IMR-90 (cell line): ENCODE data around the gene EVA1A. TPM values are rescaled to one million over a fixed set of nuclear protein-coding genes. Genes with fewer than 3 reads are reported as not detected.

Experiments used
- ATAC-seq: fragments of 200-7000 bp; cut with Tn5 transposase; 2 replicates; pipeline ENCODE4 v1.9.1; 2020; ENCODE audit warnings: low read depth, mild to moderate bottlenecking, moderate library complexity
- BruUV-seq: library from RNA; stranded (reverse); fragments of 400-500 nt; replicated peaks from 2 replicates; lab custom pipeline; 2021; lab: Mats Ljungman, UMichigan
- CTCF ChIA-PET: fragments of 300-600 bp; formaldehyde crosslinking; extraction: SDS; loops from one replicate; lab custom pipeline; 2021; ENCODE audit warnings: antibody characterized with exemption; lab: Yijun Ruan, JAX
- POLR2A ChIA-PET: fragments of 300-600 bp; sonication (Branson Sonifier 250); formaldehyde crosslinking; loops from one replicate; lab custom pipeline; 2022; ENCODE audit warnings: antibody characterized with exemption; ENCODE audit not compliant: unreplicated experiment; lab: Charles Lee
- DNase-seq: peaks from one replicate; pipeline ENCODE4 v3.0.0; 2013
- H2AFZ ChIP-seq: replicated peaks from 2 replicates; pipeline ENCODE3; 2013; ENCODE audit warnings: low read length, mild to moderate bottlenecking; ENCODE audit not compliant: poor library complexity
- H2AK5ac ChIP-seq: 2 replicates; pipeline ENCODE4 v1.6.1; 2013; ENCODE audit warnings: low read depth, low read length, inconsistent platforms
- H2AK9ac ChIP-seq: replicated peaks from 2 replicates; pipeline ENCODE3; 2013; ENCODE audit warnings: mild to moderate bottlenecking, low read depth, low read length, moderate library complexity; ENCODE audit not compliant: poor library complexity
- H2BK120ac ChIP-seq: 2 replicates; pipeline ENCODE4 v1.6.1; 2013; ENCODE audit warnings: low read depth, low read length, inconsistent platforms
- H2BK15ac ChIP-seq: 3 replicates; pipeline ENCODE4 v1.6.1; 2013; ENCODE audit warnings: low read depth, low read length, inconsistent platforms
- H2BK20ac ChIP-seq: 2 replicates; pipeline ENCODE4 v1.6.1; 2013; ENCODE audit warnings: low read depth, mild to moderate bottlenecking, inconsistent platforms, low read length, moderate library complexity
- H2BK5ac ChIP-seq: 2 replicates; pipeline ENCODE4 v1.6.1; 2013; ENCODE audit warnings: mild to moderate bottlenecking, low read depth, low read length, inconsistent platforms; ENCODE audit not compliant: poor library complexity, severe bottlenecking
- H3K14ac ChIP-seq: replicated peaks from 2 replicates; pipeline ENCODE4 v1.6.1; 2013; ENCODE audit warnings: low read depth, low read length, inconsistent platforms
- H3K18ac ChIP-seq: 2 replicates; pipeline ENCODE4 v1.6.1; 2013; ENCODE audit warnings: low read depth, low read length, control low read depth
- H3K23ac ChIP-seq: 2 replicates; pipeline ENCODE4 v1.6.1; 2013; ENCODE audit warnings: low read depth, low read length, inconsistent platforms
- H3K27ac ChIP-seq: 2 replicates; pipeline ENCODE4 v1.5.1; 2013; ENCODE audit warnings: mild to moderate bottlenecking, control low read depth, low read length; ENCODE audit not compliant: insufficient read depth
- H3K27me3 ChIP-seq: 2 replicates; pipeline ENCODE4 v1.6.1; 2013; ENCODE audit warnings: low read length; ENCODE audit not compliant: control insufficient read depth, insufficient read depth
- H3K36me3 ChIP-seq: 2 replicates; pipeline ENCODE4 v1.6.1; 2013; ENCODE audit warnings: low read length, mixed read lengths; ENCODE audit not compliant: control insufficient read depth, insufficient read depth
- H3K4ac ChIP-seq: 2 replicates; pipeline ENCODE4 v1.6.1; 2013; ENCODE audit warnings: low read depth, low read length, inconsistent platforms
- H3K4me1 ChIP-seq: 2 replicates; pipeline ENCODE4 v1.6.1; 2013; ENCODE audit warnings: low read length, mixed read lengths; ENCODE audit not compliant: control insufficient read depth, insufficient read depth
- H3K4me2 ChIP-seq: 2 replicates; pipeline ENCODE4 v1.6.1; 2013; ENCODE audit warnings: low read depth, mild to moderate bottlenecking, control low read depth, low read length, moderate library complexity
- H3K4me3 ChIP-seq: 2 replicates; pipeline ENCODE4 v1.5.1; 2013; ENCODE audit warnings: low read depth, mild to moderate bottlenecking, control low read depth, low read length, moderate library complexity; ENCODE audit not compliant: insufficient read depth
- H3K56ac ChIP-seq: 2 replicates; pipeline ENCODE4 v1.6.1; 2013; ENCODE audit warnings: low read length, inconsistent platforms; ENCODE audit not compliant: insufficient read depth; ENCODE audit errors: extremely low read depth
- H3K79me1 ChIP-seq, 2 experiments: 2 replicates each; pipeline ENCODE4 v1.6.1; 2013; ENCODE audit warnings: low read length in 2 of 2, inconsistent platforms in 1 of 2, low read depth in 1 of 2
- H3K9ac ChIP-seq: 2 replicates; pipeline ENCODE4 v1.6.1; 2013; ENCODE audit warnings: low read depth, low read length, control low read depth
- H3K9me1 ChIP-seq: 2 replicates; pipeline ENCODE4 v1.6.1; 2013; ENCODE audit warnings: low read length, inconsistent platforms; ENCODE audit not compliant: insufficient read depth
- H3K9me3 ChIP-seq: 2 replicates; pipeline ENCODE4 v1.6.1; 2013; ENCODE audit warnings: low read length; ENCODE audit not compliant: control insufficient read depth, insufficient read depth
- H4K20me1 ChIP-seq: 2 replicates; pipeline ENCODE4 v1.6.1; 2013; ENCODE audit warnings: low read length, inconsistent platforms; ENCODE audit not compliant: insufficient read depth
- H4K5ac ChIP-seq: 2 replicates; pipeline ENCODE4 v1.6.1; 2013; ENCODE audit warnings: mild to moderate bottlenecking, low read depth, low read length, control low read depth
- H4K8ac ChIP-seq, 2 experiments: 2 replicates each; pipeline ENCODE4 v1.6.1; 2013; ENCODE audit warnings: low read depth in 2 of 2, low read length in 2 of 2, control low read depth in 1 of 2, inconsistent platforms in 1 of 2
- H4K91ac ChIP-seq: 2 replicates; pipeline ENCODE4 v1.6.1; 2013; ENCODE audit warnings: low read depth, low read length, inconsistent platforms; ENCODE audit not compliant: insufficient read depth
- CEBPB ChIP-seq: IDR thresholded peaks from 2 replicates; pipeline ENCODE4 v1.6.1; 2012; ENCODE audit warnings: low read depth, low read length, improper control_type of control experiment
- FOS ChIP-seq: fragments of 150-350 bp; IDR thresholded peaks from 2 replicates; pipeline ENCODE4 v1.6.1; 2016; ENCODE audit warnings: low read depth, low read length
- MAFK ChIP-seq: IDR thresholded peaks from 2 replicates; pipeline ENCODE4 v1.6.1; 2012; ENCODE audit warnings: low read depth, low read length, improper control_type of control experiment
- POLR2A ChIP-seq: IDR thresholded peaks from 2 replicates; pipeline ENCODE4 v1.6.1; 2012; ENCODE audit warnings: mild to moderate bottlenecking, low read depth, low read length
- RCOR1 ChIP-seq: IDR thresholded peaks from 2 replicates; pipeline ENCODE4 v1.6.1; 2012; ENCODE audit warnings: mild to moderate bottlenecking, low read length, improper control_type of control experiment; ENCODE audit not compliant: insufficient replicate concordance
- RFX5 ChIP-seq: IDR thresholded peaks from 2 replicates; pipeline ENCODE4 v1.8.0; 2012; ENCODE audit warnings: low read depth, mild to moderate bottlenecking, low read length, moderate library complexity
- WGBS, 2 experiments: methylation state at CpG; one replicate each; pipeline versions ENCODE4 v1.1.5 to v1.1.7; 2013; ENCODE audit warnings: missing lambda C conversion rate in 2 of 2; ENCODE audit not compliant: insufficient read length in 1 of 2; ENCODE audit errors: extremely low coverage in 2 of 2; 5-methylcytosine and 5-hydroxymethylcytosine counted together
- dilution Hi-C: fragments of 300-500 bp; cut with HindIII; formaldehyde crosslinking; loops from one replicate; pipeline ENCODE4 v1.14.3; 2018; ENCODE audit warnings: low sequenced_read_pairs; ENCODE audit not compliant: unreplicated experiment
- in situ Hi-C: fragments of 300-500 bp; cut with MboI; formaldehyde crosslinking; loops from 3 replicates; pipeline ENCODE4 v1.14.3; 2019; ENCODE audit warnings: low sequenced_read_pairs, inconsistent platforms, mixed read lengths
- intact Hi-C: fragments of 100-400 bp; cut with micrococcal nuclease; formaldehyde crosslinking; loops from 2 replicates; pipeline ENCODE4 v1.10.0; 2022
- polyA plus RNA-seq, 3 experiments: library from polyadenylated mRNA; depleted of rRNA; stranded (reverse); fragments of >200 nt; gene quantifications; 2 replicates each; pipeline ENCODE4 v1.2.3, GENCODE V29; 2012; ENCODE audit warnings: low replicate concordance in 1 of 3
- total RNA-seq: library from RNA; depleted of rRNA; stranded (reverse); fragments of >200 nt; gene quantifications from 2 replicates; pipeline ENCODE4 v1.2.3, GENCODE V29; 2012

EVA1A gene
- total and polyA plus RNA-seq, 2 of the 4 experiments (the other 2 are of a cell fraction): 54.5 to 93.7 TPM

- peaks cover 30% of the 10 kb centered on the region for H3K27me3 ChIP-seq
- BruUV-seq: no TSS peak
- H2AFZ ChIP-seq: no peak overlapping the region
- no peaks in the 10 kb centered on the region for H3K79me1 ChIP-seq
- no peaks in the 10 kb centered on the region for H3K9me3 ChIP-seq
- no peak overlapping the region for H2BK20ac ChIP-seq
- no peak overlapping the region for H3K4me2 ChIP-seq
- H3K9me1 ChIP-seq: no peaks in the 10 kb centered on the region
- no peak overlapping the region for H3K4me3 ChIP-seq
- intact Hi-C loops: no loop called here
- H4K8ac ChIP-seq: no peak overlapping the region
- H3K4me1 ChIP-seq: peaks cover 1% of the 10 kb centered on the region; the same call in 1 of the 2 replicates
- in situ Hi-C loops: no loop called here
- no peak overlapping the region for H3K9ac ChIP-seq
- H4K5ac ChIP-seq: no peak overlapping the region
- no peak overlapping the region for H3K27ac ChIP-seq
- no peak overlapping the region for H3K18ac ChIP-seq
- H4K20me1 ChIP-seq: no peaks in the 10 kb centered on the region
- no peak overlapping the region for H4K91ac ChIP-seq
- H2BK120ac ChIP-seq: no peak overlapping the region
- ChIA-PET POLR2A (interaction anchor here (0.7 kb wide), 1 partner anchor 1570 kb away, joined by 5 read pairs; no protein-coding TSS in a partner anchor), CTCF (interaction anchor here (0.6 to 5.5 kb wide), 3 partner anchors 23 to 165 kb away, joined by 4 to 36 read pairs (median 18); no protein-coding TSS in a partner anchor)
- H2BK5ac ChIP-seq: no peak overlapping the region
- H3K56ac ChIP-seq: no peak overlapping the region
- no peak for DNase-seq
- no peak overlapping the region for H3K4ac ChIP-seq
- H2AK9ac ChIP-seq: no peak overlapping the region
- no peak overlapping the region for H3K14ac ChIP-seq
- no peak for ATAC-seq
- no peak overlapping the region for H3K23ac ChIP-seq
- H2BK15ac ChIP-seq: no peak overlapping the region
- H3K36me3 ChIP-seq: no peaks in the 10 kb centered on the region
- no peak overlapping the region for H2AK5ac ChIP-seq
- no CpG with 5 or more reads among the region's 4 CpGs for WGBS, 2 experiments
- dilution Hi-C loops: loop anchor here (25.0 kb wide), 1 partner anchor 175 kb away; the partner anchor contains the start of gene MRPL19
- TF ChIP-seq CEBPB (no peak), FOS (no peak), POLR2A (no peak), RFX5 (no peak), MAFK (no peak), RCOR1 (no peak)
These were observed 98.0 kb downstream of the EVA1A start for GRCh38 chr2:75462721-75463120.
